ENCODE measurements around the gene AKT1. TPM values are rescaled to one million over a fixed set of nuclear protein-coding genes. Genes with fewer than 3 reads are reported as not detected.
"Not testable (repeated sequence)": the region's sequence is repeated elsewhere in the genome, so short reads cannot be mapped to it uniquely, and the experiment has no call there.

Gene AKT1
- total and polyA plus RNA-seq, 2 of the 4 experiments (the other 2 are of a cell fraction), result 193 to 221 TPM

DNA sequence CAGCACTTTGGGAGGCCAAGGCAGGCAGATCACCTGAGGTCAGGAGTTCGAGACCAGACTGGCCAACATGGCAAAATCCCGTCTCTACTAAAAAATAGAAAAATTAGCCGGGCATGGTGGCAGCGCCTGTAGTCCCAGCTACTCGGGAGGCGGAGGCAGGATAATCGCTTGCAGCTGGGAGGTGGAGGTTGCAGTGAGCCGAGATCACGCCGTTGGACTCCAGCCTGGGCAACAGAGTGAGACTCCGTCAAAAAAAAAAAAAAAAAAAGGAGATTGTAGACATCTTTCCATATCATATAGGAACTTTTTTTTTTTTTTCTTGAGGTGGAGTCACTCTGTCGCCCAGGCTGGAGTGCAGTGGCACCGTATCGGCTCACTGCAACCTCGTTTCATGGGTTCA, 19.2 kb upstream of the AKT1 start:
- H3K4me1 ChIP-seq (ENCODE audit: control insufficient read depth, insufficient read depth, low read length); H2BK5ac ChIP-seq (ENCODE audit: low read depth, low read length, poor library complexity, severe bottlenecking); BruUV-seq (replicated peaks); ATAC-seq (ENCODE audit: low read depth); H4K5ac ChIP-seq (ENCODE audit: low read depth, low read length); in situ Hi-C loops (cut with MboI; ENCODE audit: low sequenced_read_pairs); H3K9me3 ChIP-seq (ENCODE audit: control insufficient read depth, insufficient read depth, low read length); dilution Hi-C loops (cut with HindIII; ENCODE audit: low sequenced_read_pairs, unreplicated experiment); H3K18ac ChIP-seq (ENCODE audit: low read depth, low read length); H2AK5ac ChIP-seq (ENCODE audit: low read depth, low read length); H3K4ac ChIP-seq (ENCODE audit: low read depth, low read length); H4K91ac ChIP-seq (ENCODE audit: insufficient read depth, low read depth, low read length); H2AK9ac ChIP-seq (replicated peaks; ENCODE audit: low read depth, low read length, poor library complexity); CTCF ChIA-PET; H2AFZ ChIP-seq (replicated peaks; ENCODE audit: low read length, poor library complexity); H3K27me3 ChIP-seq (ENCODE audit: control insufficient read depth, insufficient read depth, low read length); POLR2A ChIA-PET (ENCODE audit: unreplicated experiment); H3K9me1 ChIP-seq (ENCODE audit: insufficient read depth, low read length); H3K36me3 ChIP-seq (ENCODE audit: control insufficient read depth, insufficient read depth, low read length); H3K14ac ChIP-seq (replicated peaks; ENCODE audit: low read depth, low read length); H2BK15ac ChIP-seq (ENCODE audit: low read depth, low read length); H3K27ac ChIP-seq (ENCODE audit: insufficient read depth, low read length); H4K8ac ChIP-seq (ENCODE audit: low read depth in 2 of 2, low read length in 2 of 2); H3K23ac ChIP-seq (ENCODE audit: low read depth, low read length); H2BK120ac ChIP-seq (ENCODE audit: low read depth, low read length); H3K56ac ChIP-seq (ENCODE audit: extremely low read depth, insufficient read depth, low read length); H3K9ac ChIP-seq (ENCODE audit: low read depth, low read length); intact Hi-C loops (cut with micrococcal nuclease); DNase-seq; H2BK20ac ChIP-seq (ENCODE audit: low read depth, low read length); H4K20me1 ChIP-seq (ENCODE audit: insufficient read depth, low read length): not testable (repeated sequence)
- peak overlapping the region; percentile 98; the same call in 1 of the 2 replicates for H3K4me2 ChIP-seq (ENCODE audit: low read depth, low read length)
- peaks cover 17 to 44% of the 10 kb centered on the region in 2 experiments for H3K79me1 ChIP-seq (ENCODE audit: low read depth in 1 of 2, low read length in 2 of 2)
- H3K4me3 ChIP-seq (ENCODE audit: insufficient read depth, low read depth, low read length), result peak overlapping the region; percentile 90; the same call in 1 of the 2 replicates
- no CpG with 5 or more reads among the region's 15 CpGs for WGBS, 2 experiments (ENCODE audit: extremely low coverage in 2 of 2, insufficient read length in 1 of 2)
